GM21526 (cell line): Measurements from ENCODE around the gene YJU2.

ENCODE experiments used
- ATAC-seq: cut with Tn5 transposase; IDR thresholded peaks from one replicate; pipeline ENCODE4 v1.9.1; 2021; ENCODE audit warnings: moderate library complexity; ENCODE audit not compliant: unreplicated experiment, low FRiP score

The YJU2 gene

DNA sequence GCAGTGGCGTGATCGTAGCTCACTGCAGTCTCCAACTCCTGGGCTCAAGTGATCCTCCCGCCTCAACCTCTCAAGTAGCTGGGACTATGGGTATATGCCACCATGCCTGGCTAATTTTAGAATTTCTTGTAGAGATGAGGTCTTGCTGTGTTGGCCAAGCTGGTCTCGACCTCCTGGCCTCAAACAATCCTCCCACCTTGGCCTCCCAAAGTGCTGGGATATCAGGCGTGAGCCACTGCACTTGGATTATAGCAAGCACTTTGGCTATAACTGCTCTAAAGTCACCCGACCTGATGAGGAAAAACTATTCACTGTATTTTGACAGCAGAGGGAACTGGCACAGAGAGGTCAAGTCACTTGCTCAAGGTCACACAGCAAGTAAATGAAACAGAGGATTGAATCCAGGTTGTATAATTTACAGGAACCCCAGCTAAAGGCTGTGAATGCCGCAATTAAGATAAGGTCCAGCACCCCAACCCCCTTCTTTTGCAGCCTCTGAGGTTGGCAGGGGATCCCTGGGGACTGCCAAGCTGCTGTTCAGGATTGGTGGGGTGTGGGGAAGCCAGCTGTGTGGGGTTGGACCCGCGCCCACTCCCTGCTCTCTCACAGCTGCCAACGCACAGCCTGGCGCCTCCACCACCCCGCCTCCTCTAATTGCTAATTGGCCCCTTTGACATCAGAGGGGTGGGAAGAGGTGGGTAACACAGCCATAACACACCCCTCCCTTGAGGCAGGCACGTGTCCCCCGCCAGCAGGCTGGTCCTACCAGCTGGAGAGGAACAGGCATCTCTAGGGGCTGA is 49.3 kb downstream of the YJU2 start:
- ATAC-seq = no peak

GRCh38 chr19:4297901-4298809 is 51.3 kb downstream of the YJU2 start:
- ATAC-seq = no peak

- no peak for ATAC-seq
Observed at GRCh38 chr19:4298810-4299550, 52.1 kb downstream of the YJU2 start.

DNA sequence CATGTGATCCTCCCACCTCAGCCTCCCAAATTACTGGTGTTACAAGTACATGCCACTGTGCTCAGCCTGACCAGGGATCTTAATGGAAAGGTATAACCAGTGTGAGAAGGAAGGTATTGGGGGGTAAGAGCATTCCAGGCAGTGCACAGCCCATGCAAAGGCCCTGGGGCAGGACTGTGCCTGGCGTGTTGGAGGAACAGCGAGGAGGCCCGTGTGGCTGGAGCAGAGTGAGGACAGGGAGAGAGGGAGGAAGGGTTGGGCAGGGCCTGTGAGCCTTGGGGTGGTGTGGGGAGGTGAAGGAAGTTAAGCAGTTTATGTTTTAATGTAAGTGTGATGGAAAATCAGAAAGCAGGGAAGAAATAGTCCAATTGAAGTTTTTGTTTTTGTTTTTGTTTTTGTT is 53.7 kb downstream of the YJU2 start:
- no peak for ATAC-seq

DNA sequence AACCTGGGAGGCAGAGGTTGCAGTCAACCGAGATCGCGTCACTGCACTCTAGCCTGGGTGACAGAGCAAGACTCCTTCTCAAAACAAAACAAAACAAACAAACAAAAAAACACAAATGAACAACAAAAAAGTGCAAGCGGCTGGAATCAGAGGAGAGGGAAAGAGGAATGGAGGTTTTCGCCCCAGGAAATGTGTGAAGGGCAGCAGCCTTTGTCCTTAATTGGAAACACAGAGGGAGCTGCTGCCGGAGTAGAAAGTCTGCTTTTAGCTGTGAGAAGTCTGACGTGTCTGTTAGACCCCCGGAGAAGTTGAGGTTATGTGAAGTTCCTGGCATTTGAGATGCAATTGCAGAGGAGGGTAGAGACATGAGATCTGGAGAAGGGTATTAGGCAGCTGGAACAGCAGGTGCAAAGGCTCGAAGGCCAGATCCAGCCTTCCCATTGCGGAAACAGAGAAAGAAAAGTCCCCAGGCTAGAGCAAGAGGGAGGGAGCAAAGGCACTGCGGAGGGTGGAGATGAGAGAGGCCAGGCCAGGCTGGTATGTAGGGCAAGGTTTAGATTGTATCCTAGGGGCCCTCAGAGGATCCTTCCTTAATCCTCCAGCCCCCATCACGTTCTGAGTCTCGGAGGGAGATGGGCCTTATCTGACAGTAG is 54.8 kb downstream of the YJU2 start:
- ATAC-seq = no peak

DNA sequence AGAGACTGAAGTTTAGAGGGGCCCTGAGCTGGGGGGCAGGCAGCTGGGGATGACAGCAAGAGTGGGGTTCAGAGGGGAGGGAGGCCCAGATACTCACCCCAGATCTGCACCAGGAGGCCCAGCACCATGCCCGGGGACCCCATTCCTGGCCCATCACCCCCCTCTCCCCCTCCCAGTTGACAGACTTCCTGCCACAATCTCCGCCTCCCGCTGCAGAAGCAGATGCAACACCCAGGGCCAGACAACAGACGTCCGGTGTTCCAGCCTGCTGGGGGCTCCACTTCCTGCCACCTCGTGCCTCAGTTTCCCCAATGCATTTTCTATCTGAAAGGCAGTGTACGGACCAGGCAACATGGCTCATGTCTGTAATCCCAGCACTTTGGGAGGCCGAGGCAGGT is 55.4 kb downstream of the YJU2 start, which contains the start of gene TMIGD2:
TMIGD2 (minus strand) TSS at position 147 of the 398 bp plus-strand sequence; CDS start at position 143, 4 bp downstream.
- ATAC-seq = no peak

DNA sequence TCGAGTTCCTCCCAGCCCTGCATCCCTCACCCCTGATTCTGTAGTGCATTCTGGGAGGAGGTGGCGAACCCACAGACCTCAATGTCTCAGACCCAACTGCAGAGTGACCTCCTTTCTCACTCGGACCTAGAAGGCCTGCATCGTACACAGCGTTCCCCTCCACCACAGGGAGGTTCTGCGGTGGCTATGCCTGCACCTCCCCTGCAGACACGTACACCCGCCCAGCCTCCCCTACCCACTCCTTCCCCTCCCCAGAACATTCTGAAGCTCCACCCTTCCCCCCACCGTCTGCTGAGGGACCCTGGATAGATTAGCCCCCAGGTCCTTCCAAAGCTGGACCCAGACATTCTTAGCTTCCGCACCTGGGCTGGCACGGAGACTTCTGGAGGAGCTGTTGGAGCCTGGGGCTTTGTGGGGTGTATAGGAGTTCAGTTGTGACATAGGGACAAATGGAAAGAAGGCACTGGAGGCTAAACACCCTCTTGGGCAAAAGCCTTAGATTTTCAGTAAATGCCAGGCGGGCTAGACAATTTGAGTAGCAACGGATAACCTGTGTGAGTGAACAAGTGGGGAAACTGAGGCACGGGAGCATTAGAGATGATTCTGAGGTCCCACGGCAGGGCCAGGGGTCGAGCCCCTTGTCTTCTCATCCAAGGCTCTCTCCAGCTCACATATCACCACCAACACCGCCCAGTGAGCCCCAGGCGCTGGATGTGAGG is 57.1 kb downstream of the YJU2 start:
- ATAC-seq = no peak

GRCh38 chr19:4304538-4305256 is 57.8 kb downstream of the YJU2 start, which contains the start of gene FSD1:
Gene FSD1, plus strand, starts transcription at chr19:4304598. Its CDS starts 149 bp downstream, at chr19:4304747.
- no peak for ATAC-seq

GRCh38 chr19:4305257-4305612 is 58.4 kb downstream of the YJU2 start:
- ATAC-seq = no peak

DNA sequence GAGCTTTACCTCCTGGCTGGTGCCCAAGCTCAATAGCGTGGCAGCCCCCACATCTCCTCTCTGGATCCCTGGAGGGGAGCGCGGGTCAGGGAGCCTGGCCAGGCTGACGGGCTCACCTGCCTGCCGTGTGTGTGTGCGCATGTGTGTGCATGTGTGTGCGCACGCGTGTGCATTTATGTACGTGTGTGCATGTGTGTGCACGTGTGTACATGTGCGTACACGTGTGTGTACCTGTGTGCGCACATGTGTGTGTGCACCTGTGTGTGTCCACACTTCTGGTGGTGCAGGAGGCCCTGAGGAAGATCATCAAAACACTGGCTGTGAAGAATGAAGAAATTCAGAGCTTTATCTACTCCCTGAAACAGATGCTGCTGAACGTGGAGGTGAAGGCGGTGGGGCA is 58.8 kb downstream of the YJU2 start:
- ATAC-seq = no peak

GRCh38 chr19:4310247-4311121 is 63.6 kb downstream of the YJU2 start:
- no peak for ATAC-seq

DNA sequence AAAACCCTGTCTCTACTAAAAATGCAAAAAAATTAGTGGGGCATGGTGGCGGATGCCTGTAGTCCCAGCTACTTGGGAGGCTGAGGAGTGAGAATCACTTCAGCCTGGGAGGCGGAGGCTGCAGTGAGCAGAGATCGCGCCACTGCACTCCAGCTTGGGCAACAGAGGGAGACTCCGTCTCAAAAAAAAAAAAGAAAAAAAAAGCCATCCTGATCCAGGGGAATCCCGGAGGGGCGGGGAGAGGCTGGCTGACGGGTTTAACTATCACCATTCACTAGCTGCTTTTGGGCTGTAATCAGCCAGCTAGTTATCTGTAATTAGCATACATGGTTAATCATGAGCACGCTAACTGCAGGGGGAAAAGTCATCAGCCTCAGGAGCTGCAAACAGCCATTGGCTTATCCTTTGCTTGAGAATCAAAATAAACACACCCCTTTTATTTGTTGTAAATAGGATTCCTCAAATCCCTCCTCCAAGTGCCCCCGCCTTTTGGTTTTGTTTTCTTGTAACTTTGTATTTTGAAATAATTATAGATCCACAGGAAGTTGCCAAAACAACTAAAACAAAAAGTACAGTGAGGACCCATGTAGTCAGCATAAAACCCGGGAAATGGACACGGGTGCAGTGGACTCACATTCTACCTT is 67.1 kb downstream of the YJU2 start:
- ATAC-seq = no peak

DNA sequence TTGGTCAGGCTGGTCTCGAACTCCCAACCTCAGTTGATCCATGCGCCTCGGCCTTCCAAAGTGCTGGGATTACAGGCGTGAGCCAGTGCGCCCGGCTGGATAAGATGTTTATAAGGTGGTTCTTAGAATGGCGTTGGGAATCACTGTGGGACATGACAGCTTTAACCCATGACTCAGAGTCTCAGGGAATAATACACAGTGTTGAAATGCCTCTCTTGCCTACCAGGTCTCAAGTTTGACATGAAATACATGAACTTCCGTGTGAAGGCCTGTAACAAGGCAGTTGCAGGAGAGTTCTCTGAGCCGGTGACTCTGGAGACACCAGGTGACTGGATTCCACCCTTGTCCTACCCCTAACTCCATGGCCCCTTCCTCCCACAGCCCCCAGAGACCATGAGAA is 70.1 kb downstream of the YJU2 start:
- no peak for ATAC-seq

DNA sequence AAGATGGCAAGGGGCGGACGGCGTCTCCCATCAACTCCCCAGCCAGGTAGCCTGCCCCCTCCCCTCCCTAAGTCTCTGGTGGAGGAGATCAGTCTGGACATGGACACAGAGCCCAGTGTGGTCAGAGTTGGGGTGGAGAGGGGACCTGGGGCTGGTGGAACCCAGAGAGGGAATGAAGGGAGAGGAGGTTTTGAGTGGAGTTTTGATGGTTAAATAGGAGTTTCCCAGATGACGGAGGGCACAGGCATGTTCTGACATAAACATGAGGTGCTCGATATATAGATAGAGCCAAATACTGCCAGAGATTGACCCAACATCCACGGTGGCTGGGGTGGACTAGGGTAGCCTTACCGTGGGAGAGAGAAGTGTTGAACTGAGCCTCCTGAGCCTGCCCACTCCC is 71.6 kb downstream of the YJU2 start:
- ATAC-seq = no peak
